Stimulated activated naive CD8-positive, alpha-beta T cell treated with anti-CD3 and anti-CD28 coated beads, Interleukin-15, amount 100 ng/mL, for 72 hours (primary cell): ENCODE measurements around the gene CCDC184.
"Not testable (repeated sequence)": the region's sequence is repeated elsewhere in the genome, so short reads cannot be mapped to it uniquely, and the experiment has no call there.

Experiments
- ATAC-seq: fragments of 150-1000 bp; cut with Tn5 transposase; 2 replicates; pipeline ENCODE4 v1.10.0; 2021; ENCODE audit warnings: mild to moderate bottlenecking, moderate library complexity
- DNase-seq, 2 donors: peaks; one replicate each; pipeline ENCODE4 v3.0.0; 2021 to 2022
- H3K27ac Mint-ChIP-seq, 2 donors: one replicate each; pipeline ENCODE4 v1.8.0; 2022; ENCODE audit warnings: mild to moderate bottlenecking in 2 of 2, mixed read lengths in 2 of 2, moderate library complexity in 2 of 2
- H3K27me3 Mint-ChIP-seq: one replicate; pipeline ENCODE4 v1.8.0; 2022; ENCODE audit warnings: mixed read lengths
- H3K4me1 Mint-ChIP-seq: one replicate; pipeline ENCODE4 v1.8.0; 2022; ENCODE audit warnings: mild to moderate bottlenecking, mixed read lengths
- H3K4me3 Mint-ChIP-seq, 2 donors: one replicate each; pipeline ENCODE4 v1.8.0; 2022; ENCODE audit warnings: mild to moderate bottlenecking in 2 of 2, mixed read lengths in 2 of 2, moderate library complexity in 1 of 2
- H3K9me3 Mint-ChIP-seq, 2 donors: one replicate each; pipeline ENCODE4 v1.8.0; 2022; ENCODE audit warnings: mixed read lengths in 2 of 2

Gene CCDC184

DNA sequence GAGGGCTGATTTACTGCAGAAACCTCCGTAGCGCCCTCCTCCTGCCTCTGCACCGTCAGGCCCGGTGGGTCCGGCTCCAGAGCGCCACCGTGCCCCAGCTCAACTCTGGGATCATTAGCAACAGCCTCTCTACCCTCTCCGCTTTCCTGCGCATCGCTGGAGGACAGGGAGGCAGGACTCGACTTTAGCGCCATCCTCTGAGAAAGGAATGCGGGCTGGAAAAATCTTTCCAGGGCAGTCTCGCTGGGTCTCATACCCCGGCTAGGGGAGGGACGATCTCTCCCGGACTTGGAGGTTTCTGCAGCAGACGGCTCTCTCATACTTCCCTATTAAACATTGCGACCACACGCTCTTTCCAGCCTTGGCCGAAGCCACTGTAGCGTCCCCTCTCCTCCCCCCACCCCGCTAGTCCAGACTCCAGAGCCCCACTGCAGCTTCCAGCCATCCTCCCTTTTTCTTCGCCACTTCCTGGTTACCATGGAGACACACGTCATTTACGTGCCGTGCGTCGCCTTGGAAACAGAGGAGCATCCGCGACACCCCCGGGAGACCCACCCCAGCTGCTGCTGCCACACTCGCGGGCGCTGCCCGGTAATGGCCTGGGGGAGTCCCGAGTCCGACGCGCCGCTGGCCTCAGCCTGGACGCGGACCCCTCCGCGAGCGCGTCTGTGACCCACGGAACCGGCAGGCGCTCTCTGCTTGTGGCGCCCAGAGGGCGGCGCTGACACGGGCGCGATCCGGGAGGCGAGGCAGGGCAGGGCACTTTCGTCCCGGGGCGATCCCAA, at the start of gene CCDC184:
CCDC184 (plus strand) TSS at position 554 of the 785 bp plus-strand sequence. CDS start 479 bp downstream, outside the sequence.
- H3K9me3 Mint-ChIP-seq: no peaks in the 10 kb centered on the region
- ATAC-seq: peak; percentile 80
- DNase-seq: peak; percentile 64 to 73
- peak within 1 kb of the TSS; percentile 91 for H3K4me3 Mint-ChIP-seq
- peak within 1 kb of the TSS; percentile 43 to 81 for H3K27ac Mint-ChIP-seq
- peaks cover 32% of the 10 kb centered on the region for H3K4me1 Mint-ChIP-seq
- peaks cover 59% of the 10 kb centered on the region for H3K27me3 Mint-ChIP-seq

DNA sequence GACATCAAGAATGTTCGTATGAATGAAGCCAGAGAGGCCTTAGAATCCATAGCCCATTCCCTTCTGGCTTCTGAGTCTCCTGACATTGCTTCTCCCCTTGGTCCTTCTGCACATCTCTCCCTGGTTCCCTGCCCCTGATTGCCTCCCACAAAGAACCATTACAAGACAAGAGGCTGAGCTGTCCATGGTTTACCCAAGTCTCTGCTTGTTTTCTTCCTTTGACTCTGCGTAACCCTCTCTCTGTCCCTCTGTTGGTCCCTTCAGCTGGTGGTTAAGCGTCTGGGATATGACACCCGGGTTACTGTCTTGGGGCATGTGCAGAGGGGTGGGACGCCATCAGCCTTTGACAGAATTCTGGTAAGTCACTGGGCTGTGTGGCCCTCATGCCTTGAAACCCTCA, 48.4 kb upstream of the CCDC184 start:
- no peaks in the 10 kb centered on the region for H3K4me1 Mint-ChIP-seq
- H3K27me3 Mint-ChIP-seq: no peaks in the 10 kb centered on the region
- ATAC-seq (no peak), DNase-seq (no peak)
- H3K4me3 Mint-ChIP-seq: no peak overlapping the region
- H3K27ac Mint-ChIP-seq: no peak overlapping the region
- H3K9me3 Mint-ChIP-seq: no peaks in the 10 kb centered on the region

DNA sequence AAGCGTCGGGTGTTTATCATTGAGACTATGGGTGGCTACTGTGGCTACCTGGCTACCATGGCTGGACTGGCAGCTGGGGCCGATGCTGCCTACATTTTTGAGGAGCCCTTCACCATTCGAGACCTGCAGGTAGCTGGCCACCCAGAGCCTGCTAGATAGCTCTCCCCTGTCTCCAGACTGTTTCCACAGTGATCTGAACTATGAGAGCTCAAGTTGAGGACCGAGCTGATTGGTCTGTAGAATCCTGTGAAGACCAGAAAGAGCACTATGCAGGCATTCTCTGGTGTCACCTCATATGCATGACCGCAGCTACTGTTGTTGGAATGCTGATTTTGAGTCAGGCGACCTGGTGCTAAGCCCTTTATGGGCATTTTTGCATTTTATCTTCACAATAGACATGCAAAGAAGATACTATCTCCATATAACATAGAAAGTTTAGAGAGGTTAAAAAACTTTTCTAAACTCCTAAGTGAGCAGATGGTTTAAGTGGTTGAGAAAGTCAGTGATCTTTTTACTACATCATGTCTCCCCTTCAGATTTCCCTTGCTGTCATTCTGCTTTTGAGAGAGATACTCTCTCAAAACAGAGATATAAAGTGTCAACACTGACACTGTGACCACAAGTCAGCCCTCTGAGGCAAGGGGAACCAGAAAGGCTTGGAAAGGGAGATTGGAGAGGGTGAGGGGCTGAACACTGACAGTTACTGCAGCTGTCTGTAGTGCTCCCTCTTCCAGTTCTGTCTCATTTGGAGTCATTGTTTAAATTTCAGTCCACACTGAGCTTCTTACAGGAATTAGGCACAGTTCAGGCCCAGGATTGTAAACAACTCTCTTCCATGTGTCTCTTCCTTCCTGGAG, 40.4 kb upstream of the CCDC184 start:
- peak overlapping the region in 1 of 2 donors; percentile 22 for H3K27ac Mint-ChIP-seq
- H3K4me1 Mint-ChIP-seq: no peaks in the 10 kb centered on the region

DNA sequence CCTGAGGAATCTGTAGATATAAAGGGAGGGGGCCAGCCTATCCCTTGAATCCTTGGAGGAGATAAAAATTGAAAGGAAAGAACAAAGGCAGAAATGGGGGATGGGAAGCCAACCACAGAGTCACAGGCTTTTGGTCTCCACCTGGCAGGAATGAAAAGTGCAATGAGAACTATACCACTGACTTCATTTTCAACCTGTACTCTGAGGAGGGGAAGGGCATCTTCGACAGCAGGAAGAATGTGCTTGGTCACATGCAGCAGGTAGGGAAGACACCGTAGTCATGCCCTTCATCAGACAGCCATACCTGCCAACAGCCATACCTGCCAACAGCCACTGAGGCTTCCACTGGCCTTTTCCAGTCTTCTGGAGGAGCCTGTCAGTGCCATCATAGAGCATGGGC, 39.5 kb upstream of the CCDC184 start:
- H3K27me3 Mint-ChIP-seq: no peaks in the 10 kb centered on the region
- H3K4me1 Mint-ChIP-seq: no peaks in the 10 kb centered on the region
- no peak overlapping the region for H3K4me3 Mint-ChIP-seq
- peak overlapping the region in 1 of 2 donors; percentile 63 for H3K27ac Mint-ChIP-seq
- ATAC-seq: no peak
- DNase-seq: no peak
- no peaks in the 10 kb centered on the region for H3K9me3 Mint-ChIP-seq

More for the DNA sequence above, 40.4 kb upstream of the CCDC184 start:
- H3K9me3 Mint-ChIP-seq: no peaks in the 10 kb centered on the region
- no peak for ATAC-seq
- H3K4me3 Mint-ChIP-seq: no peak overlapping the region
- no peak for DNase-seq
- no peaks in the 10 kb centered on the region for H3K27me3 Mint-ChIP-seq

DNA sequence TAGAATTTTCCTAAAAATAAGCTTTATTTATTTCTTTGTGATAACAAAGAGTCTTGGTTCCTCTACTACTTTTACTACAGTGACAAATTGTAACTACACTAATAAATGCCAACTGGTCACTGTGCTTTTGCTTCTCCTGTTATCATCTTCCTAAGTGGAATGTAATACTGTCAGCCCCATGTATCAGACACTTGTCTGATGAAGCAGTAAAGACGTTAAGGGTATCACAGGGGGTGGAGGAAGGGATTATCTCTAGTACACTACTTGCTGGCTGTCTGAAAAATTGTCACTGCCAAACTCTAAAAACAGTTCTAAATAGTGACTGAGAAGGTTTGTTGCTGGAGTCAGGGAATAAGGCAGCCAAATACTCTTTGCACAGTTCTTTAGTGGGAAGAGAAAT, 37.5 kb upstream of the CCDC184 start:
- H3K4me1 Mint-ChIP-seq: no peaks in the 10 kb centered on the region
- H3K4me3 Mint-ChIP-seq: no peak overlapping the region
- DNase-seq: no peak
- no peaks in the 10 kb centered on the region for H3K9me3 Mint-ChIP-seq
- ATAC-seq: no peak
- no peaks in the 10 kb centered on the region for H3K27me3 Mint-ChIP-seq
- H3K27ac Mint-ChIP-seq: no peak overlapping the region

DNA sequence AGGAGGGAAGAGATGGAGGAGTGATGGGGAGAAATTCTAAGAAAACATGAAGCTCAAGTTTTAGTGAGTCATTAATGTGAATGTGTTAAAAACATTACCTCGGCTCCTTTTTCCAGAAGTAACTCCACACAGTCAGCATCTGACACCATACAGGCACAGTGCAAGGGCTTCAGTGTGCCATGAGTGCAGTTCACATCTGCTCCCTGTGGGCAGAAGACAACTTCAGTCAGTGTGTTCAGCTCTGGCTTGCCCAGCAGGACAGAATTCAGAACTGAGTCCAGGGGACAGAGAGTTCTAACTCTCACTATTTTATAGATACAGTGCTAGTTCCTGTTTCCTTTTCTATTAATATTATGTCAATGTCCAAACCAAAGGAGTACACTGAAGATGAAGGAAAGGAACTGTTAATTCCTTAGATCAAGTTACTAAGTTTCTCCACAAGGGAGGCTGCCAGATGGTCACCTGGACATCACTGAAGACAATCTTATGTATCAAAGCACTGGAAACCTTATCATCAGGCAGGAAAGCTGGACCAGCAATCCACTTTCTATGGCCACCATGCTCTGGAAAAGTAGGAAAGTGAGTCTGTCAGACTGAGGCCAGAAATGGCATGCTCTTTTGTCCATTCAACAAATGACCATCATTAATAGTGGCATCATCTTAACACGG, 32.2 kb upstream of the CCDC184 start:
- H3K9me3 Mint-ChIP-seq: no peaks in the 10 kb centered on the region
- peaks cover 28% of the 10 kb centered on the region for H3K4me1 Mint-ChIP-seq
- no peak overlapping the region for H3K4me3 Mint-ChIP-seq
- no peak for ATAC-seq
- no peak overlapping the region for H3K27ac Mint-ChIP-seq
- H3K27me3 Mint-ChIP-seq: no peaks in the 10 kb centered on the region
- DNase-seq: no peak

DNA sequence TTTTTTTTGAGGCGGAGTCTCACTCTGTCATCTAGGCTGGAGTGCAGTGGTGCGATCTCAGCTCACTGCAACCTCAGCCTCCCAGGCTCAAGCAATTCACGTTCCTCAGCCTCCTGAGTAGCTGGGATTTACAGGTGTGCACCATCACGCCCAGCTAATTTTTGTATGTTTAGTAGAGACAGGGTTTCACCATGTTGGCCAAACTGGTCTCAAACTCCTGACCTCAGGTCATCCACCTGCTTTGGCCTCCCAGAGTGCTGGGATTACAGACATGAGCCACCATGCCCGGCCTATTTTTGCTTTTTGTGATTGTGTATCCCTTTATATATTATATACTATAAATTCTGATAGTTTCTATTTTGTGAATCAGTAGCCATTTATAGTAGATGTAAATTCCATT, 27.7 kb upstream of the CCDC184 start:
- not testable (repeated sequence) for ATAC-seq, DNase-seq, H3K27ac Mint-ChIP-seq, H3K9me3 Mint-ChIP-seq, H3K27me3 Mint-ChIP-seq
- peak overlapping the region in 1 of 2 donors; percentile 93 for H3K4me3 Mint-ChIP-seq
- H3K4me1 Mint-ChIP-seq: peaks cover 59% of the 10 kb centered on the region

DNA sequence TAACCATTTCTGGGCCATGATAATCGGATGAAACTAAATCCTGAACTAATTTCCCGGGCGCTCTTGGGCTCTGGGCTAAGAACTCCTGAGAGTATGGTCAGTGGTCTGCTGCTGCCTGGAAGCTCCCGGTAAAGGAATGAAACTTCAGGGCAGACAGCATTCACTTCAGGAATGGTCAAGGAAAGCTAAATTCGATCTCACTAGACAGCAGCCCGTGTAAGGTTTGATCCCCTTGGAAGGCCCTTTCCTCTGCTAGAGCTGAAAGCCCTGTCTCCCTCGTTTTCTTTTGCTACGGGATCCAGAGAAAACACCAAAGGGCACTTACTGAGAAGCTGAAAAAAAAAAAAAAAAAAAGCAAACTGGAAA, 26.8 kb upstream of the CCDC184 start:
- H3K4me1 Mint-ChIP-seq: peaks cover 63% of the 10 kb centered on the region
- peak overlapping the region; percentile 90 to 98 for H3K27ac Mint-ChIP-seq
- no peak for ATAC-seq
- DNase-seq: no peak
- H3K9me3 Mint-ChIP-seq: no peaks in the 10 kb centered on the region
- peak overlapping the region; percentile 93 for H3K4me3 Mint-ChIP-seq
- H3K27me3 Mint-ChIP-seq: no peaks in the 10 kb centered on the region

DNA sequence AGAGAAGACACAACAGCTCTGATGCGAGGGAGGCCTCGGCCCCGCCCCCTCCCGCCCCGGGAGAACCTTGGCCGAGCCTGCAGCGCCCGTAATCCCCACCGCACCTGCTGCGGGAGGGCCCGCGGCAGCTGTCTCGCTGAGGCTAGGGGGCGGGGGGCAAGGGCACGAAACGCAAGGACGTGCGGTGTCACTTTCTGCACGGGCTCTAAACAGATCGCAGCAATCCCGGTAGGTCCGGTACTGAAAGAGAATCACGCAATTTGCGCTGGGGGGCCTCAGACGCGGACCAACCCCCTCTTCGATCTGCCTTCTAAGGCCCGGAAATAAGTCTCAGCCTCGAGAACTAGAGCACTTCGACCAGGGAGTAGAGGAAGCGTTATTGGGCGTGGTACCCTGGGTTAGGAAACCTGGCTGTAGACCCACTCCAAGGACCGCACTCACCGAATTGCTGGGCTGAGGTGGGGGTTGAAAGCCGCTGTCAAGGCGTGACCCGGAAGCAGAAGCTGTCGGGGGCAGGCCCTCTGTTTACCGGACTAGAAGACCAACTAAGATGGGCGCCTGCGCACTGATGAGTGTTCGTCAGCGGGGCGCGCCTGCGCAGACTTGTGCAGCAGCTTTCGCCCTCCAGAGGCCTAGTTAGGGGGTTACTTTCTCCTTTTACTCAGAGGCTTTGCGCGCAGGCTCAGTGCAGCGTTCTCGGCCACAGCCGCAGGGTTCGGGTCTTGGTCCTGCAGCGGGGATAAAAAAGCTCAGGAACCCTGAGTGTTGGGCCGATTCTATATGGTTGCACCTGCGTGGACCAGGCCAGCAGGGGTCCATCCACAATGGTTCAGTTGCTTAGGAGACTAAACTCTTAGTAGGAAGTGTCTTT, 26.2 kb upstream of the CCDC184 start, which contains the start of gene ASB8:
ASB8 (minus strand) TSS at position 498 of the 871 bp plus-strand sequence. CDS start 4,019 bp downstream, outside the sequence.
- ATAC-seq (peak; percentile 95), DNase-seq (peak; percentile 98 to 99)
- Mint-ChIP-seq H3K27ac (peak within 1 kb of the TSS; percentile 92 to 98), H3K4me1 (peaks cover 63% of the 10 kb centered on the region), H3K4me3 (peak within 1 kb of the TSS; percentile 93), H3K27me3 (no peaks in the 10 kb centered on the region), H3K9me3 (no peaks in the 10 kb centered on the region)

DNA sequence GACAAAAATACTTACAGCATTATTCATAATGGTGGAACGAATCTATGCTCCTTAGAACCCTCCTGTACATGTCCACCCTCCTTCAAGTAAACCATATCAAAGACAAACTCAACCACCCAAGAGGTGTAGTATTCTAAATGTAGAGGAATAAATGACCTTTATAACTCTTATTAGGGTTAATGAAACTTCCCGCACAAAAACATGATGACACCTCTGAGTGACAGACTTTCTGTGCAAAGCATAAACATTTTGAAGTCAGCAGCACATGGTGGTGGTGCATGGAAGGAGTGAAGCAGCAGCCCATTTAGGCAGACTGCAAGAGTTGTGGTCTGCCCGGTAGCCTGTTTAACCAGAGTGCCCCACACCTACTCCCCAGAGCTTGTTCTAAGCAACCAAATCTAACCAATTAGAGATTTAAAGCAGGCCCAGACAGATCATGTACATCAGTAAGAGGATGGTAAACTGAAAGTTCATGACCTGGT, 25.5 kb upstream of the CCDC184 start:
- Mint-ChIP-seq H3K27ac (peak overlapping the region; percentile 92 to 98), H3K4me3 (peak overlapping the region; percentile 93), H3K27me3 (no peaks in the 10 kb centered on the region), H3K4me1 (peaks cover 60% of the 10 kb centered on the region), H3K9me3 (no peaks in the 10 kb centered on the region)
- ATAC-seq: peak; percentile 16
- DNase-seq: peak; percentile 7 to 21

DNA sequence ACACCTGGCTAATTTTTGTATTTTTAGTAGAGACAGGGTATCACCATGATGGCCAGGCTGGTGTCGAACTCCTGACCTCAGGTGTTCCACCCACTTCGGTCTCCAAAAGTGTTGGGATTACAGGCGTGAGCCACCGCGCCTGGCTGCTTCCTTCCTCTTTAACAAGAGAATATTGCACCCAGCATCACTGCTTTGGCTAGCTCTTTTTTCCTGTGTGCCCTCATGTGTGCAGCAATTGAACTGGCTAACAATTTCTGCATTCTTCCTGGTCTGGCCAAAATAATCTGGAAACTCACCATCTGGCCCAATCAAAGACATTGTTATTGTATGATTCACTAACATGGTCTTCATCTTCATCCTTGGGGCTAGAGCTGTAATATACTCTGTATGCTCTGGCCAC, 23.4 kb upstream of the CCDC184 start:
- H3K4me3 Mint-ChIP-seq: no peak overlapping the region
- peaks cover 44% of the 10 kb centered on the region for H3K4me1 Mint-ChIP-seq
- no peaks in the 10 kb centered on the region for H3K9me3 Mint-ChIP-seq
- ATAC-seq (no peak), DNase-seq (no peak)
- no peaks in the 10 kb centered on the region for H3K27me3 Mint-ChIP-seq
- no peak overlapping the region for H3K27ac Mint-ChIP-seq

DNA sequence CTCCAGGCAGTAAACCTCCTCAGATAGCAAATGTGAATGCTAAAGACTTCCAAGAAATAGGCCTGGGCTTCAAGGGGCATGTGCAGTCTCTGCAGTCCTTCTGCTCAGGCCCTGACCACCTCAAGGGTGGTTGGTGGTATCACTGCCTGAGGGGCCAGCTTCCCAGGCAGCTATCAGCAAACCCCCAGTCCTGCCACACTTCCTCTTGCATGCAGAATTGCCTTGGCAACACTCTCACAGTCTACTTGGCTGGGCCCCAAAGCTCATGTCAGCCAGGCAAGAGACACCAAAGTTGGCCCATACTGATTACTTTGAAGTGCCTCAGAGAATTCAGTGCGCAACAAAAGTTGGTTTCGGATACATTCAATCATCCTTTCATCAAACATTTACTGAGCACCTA, 22.6 kb upstream of the CCDC184 start:
- ATAC-seq (no peak), DNase-seq (no peak)
- peaks cover 37% of the 10 kb centered on the region for H3K4me1 Mint-ChIP-seq
- H3K4me3 Mint-ChIP-seq: no peak overlapping the region
- peaks cover 7% of the 10 kb centered on the region for H3K27me3 Mint-ChIP-seq
- no peaks in the 10 kb centered on the region for H3K9me3 Mint-ChIP-seq
- H3K27ac Mint-ChIP-seq: no peak overlapping the region

DNA sequence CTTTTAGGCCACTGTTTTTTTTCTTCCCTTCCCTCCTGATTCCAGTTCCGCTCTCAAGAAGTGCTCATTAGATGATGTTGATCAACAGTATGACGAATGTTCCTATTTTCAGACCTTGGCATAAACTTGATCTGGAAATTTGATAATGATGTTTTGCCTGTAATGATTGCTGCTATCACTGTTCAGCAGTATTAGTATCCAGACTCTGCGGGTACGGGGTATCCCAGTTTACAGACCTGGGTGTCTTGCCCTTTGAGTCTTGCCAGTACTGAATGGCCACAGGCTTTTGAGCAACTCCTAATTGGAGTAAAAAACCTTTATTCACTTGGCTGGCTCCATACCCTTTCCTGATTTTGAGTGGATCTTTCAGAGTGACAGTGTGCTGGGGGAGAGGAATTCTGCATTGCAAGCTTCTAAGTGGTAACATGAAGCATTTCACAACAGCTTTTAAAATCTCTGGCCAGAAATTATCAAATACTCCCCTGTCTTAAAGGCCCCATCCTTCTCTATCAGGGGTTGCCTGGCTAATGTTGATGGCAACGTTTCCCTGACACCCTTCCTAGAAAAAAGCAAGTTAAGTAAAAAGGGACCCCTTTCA, 20.2 kb upstream of the CCDC184 start:
- Mint-ChIP-seq H3K9me3 (no peaks in the 10 kb centered on the region), H3K27me3 (peaks cover 15% of the 10 kb centered on the region), H3K4me3 (no peak overlapping the region), H3K27ac (no peak overlapping the region), H3K4me1 (peaks cover 19% of the 10 kb centered on the region)
- no peak for DNase-seq
- ATAC-seq: no peak

DNA sequence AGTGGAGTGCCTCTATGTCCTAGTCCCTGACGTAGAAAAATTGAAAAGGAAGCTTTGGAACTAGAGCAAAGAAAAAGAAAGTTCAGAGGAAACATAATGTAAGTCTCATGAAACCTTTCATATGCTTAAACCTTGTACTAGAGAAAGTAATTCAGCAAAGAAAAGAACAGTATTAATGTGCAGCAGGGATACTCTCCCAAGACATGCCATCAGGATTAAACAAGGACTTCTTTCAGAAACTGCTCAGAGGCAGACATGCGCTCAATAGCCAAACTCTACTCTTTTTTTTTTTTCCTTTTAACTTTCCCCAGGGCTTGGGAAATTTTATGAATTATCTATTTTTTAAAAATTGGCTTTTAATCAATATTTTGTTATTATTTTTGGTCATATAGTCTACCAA, 19.0 kb upstream of the CCDC184 start:
- Mint-ChIP-seq H3K4me1 (peaks cover 10% of the 10 kb centered on the region), H3K27me3 (peaks cover 15% of the 10 kb centered on the region), H3K27ac (no peak overlapping the region), H3K9me3 (no peaks in the 10 kb centered on the region), H3K4me3 (no peak overlapping the region)
- no peak for DNase-seq
- ATAC-seq: no peak
